ENCODE results near the gene HPS1. TPM values are rescaled to one million over a fixed set of nuclear protein-coding genes. Genes with fewer than 3 reads are reported as not detected.

HPS1 gene
- total and polyA plus RNA-seq, 8 donors: 24.6 to 38.7 (median 29.4) TPM

DNA sequence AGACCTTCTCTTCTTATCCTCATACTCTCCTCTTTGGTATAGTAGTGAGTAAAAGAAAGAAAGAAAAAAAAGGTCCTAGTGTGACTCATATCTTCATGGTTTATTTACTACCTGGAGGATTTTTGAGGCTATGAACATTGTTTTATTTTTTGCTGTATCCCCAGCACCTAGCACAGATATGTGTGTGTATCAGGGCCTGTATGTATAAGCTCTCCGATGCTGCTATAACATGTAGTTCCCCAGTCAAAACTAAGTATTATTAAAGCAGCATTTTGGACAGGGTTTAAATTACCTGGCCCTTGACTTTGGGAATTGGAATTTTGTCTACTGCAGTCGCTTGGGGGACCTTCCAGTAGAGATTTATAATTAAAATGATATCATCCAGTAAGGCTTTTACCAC, 78.1 kb downstream of the HPS1 start:
- FAIRE-seq: no peak
- WGBS, 2 donors: 83 to 88% methylated on average over 2 of the region's 2 CpGs
- no peak overlapping the region for H3K27ac ChIP-seq
- H3K4me3 ChIP-seq: no peak overlapping the region
- no peak for ATAC-seq
- H3K9me3 ChIP-seq: no peaks in the 10 kb centered on the region
- H3K4me1 ChIP-seq: no peaks in the 10 kb centered on the region
- DNase-seq: no peak
- intact Hi-C loops (cut with DNase I): no loop called here
- no peaks in the 10 kb centered on the region for H3K36me3 ChIP-seq
- TF ChIP-seq, protein P1, sequence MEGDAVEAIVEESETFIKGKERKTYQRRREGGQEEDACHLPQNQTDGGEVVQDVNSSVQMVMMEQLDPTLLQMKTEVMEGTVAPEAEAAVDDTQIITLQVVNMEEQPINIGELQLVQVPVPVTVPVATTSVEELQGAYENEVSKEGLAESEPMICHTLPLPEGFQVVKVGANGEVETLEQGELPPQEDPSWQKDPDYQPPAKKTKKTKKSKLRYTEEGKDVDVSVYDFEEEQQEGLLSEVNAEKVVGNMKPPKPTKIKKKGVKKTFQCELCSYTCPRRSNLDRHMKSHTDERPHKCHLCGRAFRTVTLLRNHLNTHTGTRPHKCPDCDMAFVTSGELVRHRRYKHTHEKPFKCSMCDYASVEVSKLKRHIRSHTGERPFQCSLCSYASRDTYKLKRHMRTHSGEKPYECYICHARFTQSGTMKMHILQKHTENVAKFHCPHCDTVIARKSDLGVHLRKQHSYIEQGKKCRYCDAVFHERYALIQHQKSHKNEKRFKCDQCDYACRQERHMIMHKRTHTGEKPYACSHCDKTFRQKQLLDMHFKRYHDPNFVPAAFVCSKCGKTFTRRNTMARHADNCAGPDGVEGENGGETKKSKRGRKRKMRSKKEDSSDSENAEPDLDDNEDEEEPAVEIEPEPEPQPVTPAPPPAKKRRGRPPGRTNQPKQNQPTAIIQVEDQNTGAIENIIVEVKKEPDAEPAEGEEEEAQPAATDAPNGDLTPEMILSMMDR (IDR thresholded peaks at IDR 0.05): no peak
- no peaks in the 10 kb centered on the region for H3K27me3 ChIP-seq

DNA sequence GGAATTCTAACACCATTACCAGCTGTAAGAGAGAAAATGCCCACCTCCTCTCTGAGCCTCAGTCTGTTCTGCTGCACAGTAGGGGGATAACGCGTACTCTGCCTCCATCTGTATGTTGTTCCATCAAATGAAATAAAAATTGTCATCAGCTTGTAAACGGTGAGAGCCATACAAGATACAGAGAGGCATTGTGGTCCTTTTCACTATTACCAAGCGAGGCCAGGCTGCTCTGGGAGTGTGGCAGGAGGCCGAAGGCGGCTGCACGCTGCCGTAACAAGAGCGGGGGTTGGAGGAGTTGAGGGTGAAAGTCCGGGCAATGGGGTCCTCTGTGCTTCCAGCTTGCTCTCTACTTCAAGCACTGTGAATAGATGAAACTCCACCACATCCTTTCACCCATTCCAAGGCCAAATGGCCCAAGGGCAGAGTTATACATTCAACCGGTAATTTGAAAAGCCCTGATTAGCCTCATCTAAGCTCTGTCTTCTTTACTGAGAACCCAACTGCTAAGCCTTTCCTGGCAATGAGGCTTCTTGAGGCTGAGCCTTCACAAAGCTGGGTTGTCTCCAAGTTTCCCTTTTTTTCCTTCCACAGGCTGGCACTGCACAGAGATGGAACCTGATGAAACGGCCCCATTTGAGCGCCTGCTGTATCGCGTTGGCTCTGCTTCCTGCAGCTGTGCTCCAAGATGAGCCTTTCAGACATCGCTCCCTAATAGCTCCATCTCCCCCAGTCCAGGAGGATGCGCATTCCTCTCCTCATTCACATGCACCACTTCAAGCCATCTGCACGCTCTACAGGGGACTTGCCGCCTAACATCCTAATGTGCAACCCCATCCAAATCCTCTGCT, 78.9 kb downstream of the HPS1 start:
- FAIRE-seq (no peak), DNase-seq (no peak), ATAC-seq (no peak)
- no peak overlapping the region for H3K27ac ChIP-seq
- WGBS, 2 donors: 86 to 91% methylated on average over 19 of the region's 19 CpGs
- TF ChIP-seq, protein P1 (IDR thresholded peaks at IDR 0.05): no peak
- no peaks in the 10 kb centered on the region for H3K36me3 ChIP-seq
- H3K27me3 ChIP-seq: no peaks in the 10 kb centered on the region
- intact Hi-C loops (cut with DNase I): no loop called here
- no peaks in the 10 kb centered on the region for H3K9me3 ChIP-seq
- no peaks in the 10 kb centered on the region for H3K4me1 ChIP-seq
- H3K4me3 ChIP-seq: no peak overlapping the region

Small RNA genes lying within 50 kb of the gene (microRNA-seq; reads per million reads assigned to microRNA genes)
- gene MIR1287: 10.4 to 36.8 reads per million in 2 donors
- gene MIR4685: 0.29 to 2.3 reads per million in 2 donors

Other genes with a start within 250 kb of the HPS1 start
- gene LOXL4, start 178.7 kb downstream of the HPS1 start, total RNA-seq: 10 to 100 TPM in 2 of 6 donors, 1 to 10 TPM in 4; 3.7 to 12.5 (median 5.6) TPM
- gene LOXL4, start 178.7 kb downstream of the HPS1 start, polyA plus RNA-seq: 10 to 100 TPM; 10.4 to 11.4 TPM
- 1 to 10 TPM; 1.8 to 7.8 (median 3.5) TPM for gene PYROXD2, start 31.8 kb downstream of the HPS1 start, total RNA-seq
- gene PYROXD2, start 31.8 kb downstream of the HPS1 start, polyA plus RNA-seq: 10 to 100 TPM in 1 of 2 donors, 1 to 10 TPM in 1; 8.4 to 15.9 TPM

Data from pancreas (tissue), 10 donors.